Left cardiac atrium (tissue), 4 donors: Measurements from ENCODE around the gene TK1. TPM values are rescaled to one million over a fixed set of nuclear protein-coding genes. Genes with fewer than 3 reads are reported as not detected.
"Not testable (repeated sequence)": the region's sequence is repeated elsewhere in the genome, so short reads cannot be mapped to it uniquely, and the experiment has no call there.

Source experiments
- ATAC-seq, 2 donors: fragments of 200-7000 bp; cut with Tn5 transposase; one replicate each; pipeline ENCODE4 v1.9.1; 2020; ENCODE audit warnings: mild to moderate bottlenecking in 2 of 2, moderate library complexity in 2 of 2
- DNase-seq: peaks from one replicate; pipeline ENCODE4 v3.0.0-alpha.2; 2020
- intact Hi-C, 2 donors: fragments of 100-400 bp; cut with DNase I; formaldehyde crosslinking; loops; one replicate each; pipeline versions ENCODE4 v1.14.1 to v1.15.1; 2022 to 2023
- total RNA-seq, 2 donors: library from RNA; stranded (reverse); fragmentation: NEBNext Ultra II Directional; extraction: Animal tissue kit (Norgen Biotek cat#: 25700); gene quantifications; one replicate each; pipeline ENCODE4 v1.2.1, GENCODE V29; 2021
- donor health status: DM: no; HTN: yes; CAD: no.
- donor health status: DM: no; HTN: yes; CAD: no; lungs with severe emphysema.
- donor health status: DM: yes; HTN: yes; CAD: no.
- donor health status: Dilated cardiomyopathy.

Gene TK1
- total RNA-seq, 2 donors from 2014 or later = 1.8 to 7.7 TPM

GRCh38 chr17:78184351-78184750 lies 2.5 kb downstream of the TK1 start:
- no peak for ATAC-seq
- DNase-seq = no peak
- intact Hi-C loops = no loop called here

- ATAC-seq (no peak), DNase-seq (no peak)
- intact Hi-C loops = no loop called here
Observed at GRCh38 chr17:78183916-78184315, 2.9 kb downstream of the TK1 start.

- no peak for DNase-seq
- ATAC-seq = no peak
- intact Hi-C loops = no loop called here
Observed at GRCh38 chr17:78182504-78182903, 4.3 kb downstream of the TK1 start.

- no peak for ATAC-seq
- no peak for DNase-seq
- intact Hi-C loops = no loop called here
Observed at GRCh38 chr17:78180508-78180907, 6.3 kb downstream of the TK1 start.

- intact Hi-C loops = no loop called here
- DNase-seq (no peak), ATAC-seq (no peak)
Observed at GRCh38 chr17:78180083-78180482, 6.8 kb downstream of the TK1 start.

- intact Hi-C loops = loop anchor here (5.0 kb wide), 3 partner anchors 47 to 67 kb away; partner anchors contain the start of genes TMC6 (in 1 of the 2) and TMC8 (in 1 of the 2)
- ATAC-seq = no peak
Observed at GRCh38 chr17:78179372-78179771, 7.5 kb downstream of the TK1 start.

GRCh38 chr17:78176548-78177025 lies 10.3 kb downstream of the TK1 start:
- intact Hi-C loops = loop anchor here (1.0 to 5.0 kb wide), 4 partner anchors 44 to 64 kb away; partner anchors contain the start of genes TMC6 (in 1 of the 2) and TMC8 (in 1 of the 2)
- ATAC-seq = peak; percentile 42 to 43
- peak; percentile 77 for DNase-seq

More at GRCh38 chr17:78179372-78179771, 7.5 kb downstream of the TK1 start:
- no peak for DNase-seq

GRCh38 chr17:78175643-78175981 lies 11.2 kb downstream of the TK1 start:
- ATAC-seq (no peak), DNase-seq (no peak)
- intact Hi-C loops = loop anchor here (5.0 kb wide), 3 partner anchors 43 to 63 kb away; partner anchors contain the start of genes TMC6 (in 1 of the 2) and TMC8 (in 1 of the 2)

- intact Hi-C loops = loop anchor here (5.0 kb wide), 3 partner anchors 43 to 63 kb away; partner anchors contain the start of genes TMC6 (in 1 of the 2) and TMC8 (in 1 of the 2)
- DNase-seq (no peak), ATAC-seq (no peak)
Observed at GRCh38 chr17:78174870-78175642, 11.8 kb downstream of the TK1 start.

GRCh38 chr17:78174346-78174869 lies 12.4 kb downstream of the TK1 start:
- intact Hi-C loops = no loop called here
- ATAC-seq (peak; percentile 66 to 67), DNase-seq (peak; percentile 83)

GRCh38 chr17:78173097-78173715 lies 13.6 kb downstream of the TK1 start:
- ATAC-seq (peak in 1 of 2 donors; percentile 4), DNase-seq (no peak)
- intact Hi-C loops = no loop called here

GRCh38 chr17:78172249-78173051 lies 14.4 kb downstream of the TK1 start:
- DNase-seq = peak; percentile 52
- ATAC-seq = peak; percentile 9 to 32
- intact Hi-C loops = no loop called here

- DNase-seq, ATAC-seq, intact Hi-C loops: not testable (repeated sequence)
Observed at GRCh38 chr17:78171591-78172248, 15.1 kb downstream of the TK1 start.

GRCh38 chr17:78170692-78171590 lies 15.9 kb downstream of the TK1 start:
- no peak for ATAC-seq
- intact Hi-C loops = no loop called here
- DNase-seq = no peak

GRCh38 chr17:78168903-78169793 lies 17.7 kb downstream of the TK1 start:
- peak; percentile 34 to 44 for ATAC-seq
- intact Hi-C loops = no loop called here
- DNase-seq = peak; percentile 66

- intact Hi-C loops = no loop called here
- ATAC-seq = peak; percentile 75 to 83
- DNase-seq = peak; percentile 85
Observed at GRCh38 chr17:78168242-78168902, 18.5 kb downstream of the TK1 start, which contains the start of gene SYNGR2. Gene SYNGR2, plus strand, starts transcription at chr17:78168581. Its CDS starts 36 bp downstream, at chr17:78168617.
